IPS-18a (cell line): ENCODE results near the gene CARD8.

Source experiments
- H3K27ac ChIP-seq: one replicate; pipeline ENCODE4 v1.5.1; 2013; ENCODE audit warnings: low read length
- H3K27me3 ChIP-seq: one replicate; pipeline ENCODE4 v1.6.1; 2013; ENCODE audit warnings: mild to moderate bottlenecking, low read length; ENCODE audit not compliant: control insufficient read depth, insufficient read depth
- H3K36me3 ChIP-seq: one replicate; pipeline ENCODE4 v1.6.1; 2013; ENCODE audit warnings: low read depth, low read length; ENCODE audit not compliant: control insufficient read depth
- H3K4me1 ChIP-seq: one replicate; pipeline ENCODE4 v1.6.1; 2013; ENCODE audit warnings: low read depth, low read length; ENCODE audit not compliant: control insufficient read depth
- H3K4me3 ChIP-seq: one replicate; pipeline ENCODE4 v1.5.1; 2013; ENCODE audit warnings: low read length
- H3K9ac ChIP-seq: one replicate; pipeline ENCODE4 v1.6.1; 2013; ENCODE audit warnings: mild to moderate bottlenecking, low read length, moderate library complexity
- H3K9me3 ChIP-seq: one replicate; pipeline ENCODE4 v1.6.1; 2013; ENCODE audit warnings: low read depth, low read length; ENCODE audit not compliant: control insufficient read depth

CARD8 gene

GRCh38 chr19:48168689-48169088 is 87.0 kb downstream of the CARD8 start:
- Histone ChIP-seq H3K27ac (no peak overlapping the region), H3K9ac (no peak overlapping the region), H3K4me1 (peaks cover 3% of the 10 kb centered on the region), H3K4me3 (no peak overlapping the region), H3K36me3 (peaks cover 20% of the 10 kb centered on the region), H3K9me3 (no peaks in the 10 kb centered on the region), H3K27me3 (no peaks in the 10 kb centered on the region)

GRCh38 chr19:48158210-48158790 is 97.4 kb downstream of the CARD8 start:
- Histone ChIP-seq H3K9ac (no peak overlapping the region), H3K36me3 (peaks cover 29% of the 10 kb centered on the region), H3K4me3 (no peak overlapping the region), H3K27me3 (no peaks in the 10 kb centered on the region), H3K4me1 (no peaks in the 10 kb centered on the region), H3K27ac (no peak overlapping the region), H3K9me3 (no peaks in the 10 kb centered on the region)
